ENCODE data around the gene SPRING1.
A peak's percentile ranks its signal among the peaks of the same experiment; 100 is the strongest.

The SPRING1 gene

GRCh38 chr12:116708826-116709756, 28.8 kb downstream of the SPRING1 start:
- peak; percentile 61 to 74 (median 67) for DNase-seq

- no peak for DNase-seq
Observed at GRCh38 chr12:116707751-116708150, 30.1 kb downstream of the SPRING1 start.

GRCh38 chr12:116703214-116703795, 34.6 kb downstream of the SPRING1 start:
- peak; percentile 79 to 81 (median 81) for DNase-seq

GRCh38 chr12:116701432-116701831, 36.4 kb downstream of the SPRING1 start:
- DNase-seq = no peak

GRCh38 chr12:116700066-116700465, 37.8 kb downstream of the SPRING1 start:
- no peak for DNase-seq

GRCh38 chr12:116698554-116699075, 39.3 kb downstream of the SPRING1 start:
- DNase-seq = no peak

- no peak for DNase-seq
Observed at GRCh38 chr12:116698116-116698515, 39.8 kb downstream of the SPRING1 start.

- DNase-seq = no peak
Observed at GRCh38 chr12:116697716-116698115, 40.2 kb downstream of the SPRING1 start.

GRCh38 chr12:116697305-116697704, 40.6 kb downstream of the SPRING1 start:
- DNase-seq = peak; percentile 37 to 50 (median 47)

- DNase-seq = no peak
Observed at GRCh38 chr12:116695464-116695725, 42.5 kb downstream of the SPRING1 start.

GRCh38 chr12:116694653-116695463, 43.0 kb downstream of the SPRING1 start:
- DNase-seq = no peak

GRCh38 chr12:116693286-116694227, 44.3 kb downstream of the SPRING1 start:
- peak in 2 of 3 donors; percentile 20 to 25 for DNase-seq

GRCh38 chr12:116692605-116693004, 45.3 kb downstream of the SPRING1 start:
- no peak for DNase-seq

GRCh38 chr12:116691636-116692035, 46.2 kb downstream of the SPRING1 start:
- DNase-seq = no peak

GRCh38 chr12:116691205-116691604, 46.7 kb downstream of the SPRING1 start:
- no peak for DNase-seq

GRCh38 chr12:116689979-116690744, 47.7 kb downstream of the SPRING1 start:
- DNase-seq = no peak

- DNase-seq = no peak
Observed at GRCh38 chr12:116689521-116689920, 48.3 kb downstream of the SPRING1 start.
